Vagina (tissue), 2 donors: ENCODE results near the gene RPN2. TPM values are rescaled to one million over a fixed set of nuclear protein-coding genes. Genes with fewer than 3 reads are reported as not detected.
A peak's percentile ranks its signal among the peaks of the same experiment; 100 is the strongest.

Experiments used
- DNase-seq, 2 donors: peaks; one replicate each; pipeline ENCODE4 v3.0.0-alpha.2; 2017; ENCODE audit errors: extremely low spot score in 2 of 2
- H3K27ac ChIP-seq: fragments of 200-600 bp; sonication (generic); one replicate; pipeline ENCODE4 v1.5.1; 2019
- H3K27me3 ChIP-seq: fragments of 200-600 bp; sonication (generic); one replicate; pipeline ENCODE4 v1.5.1; 2019
- H3K36me3 ChIP-seq, 2 donors: fragments of 200-600 bp; sonication (generic); one replicate each; pipeline ENCODE4 v1.5.1; 2017 to 2019
- H3K4me1 ChIP-seq: fragments of 200-600 bp; sonication (generic); one replicate; pipeline ENCODE4 v1.5.1; 2019
- H3K4me3 ChIP-seq, 2 donors: fragments of 200-600 bp; sonication (generic); 1 replicate in 1 of 2; 2 replicates in 1 of 2; pipeline ENCODE4 v1.5.1; 2016 to 2019
- H3K9me3 ChIP-seq: fragments of 200-600 bp; sonication (generic); one replicate; pipeline ENCODE4 v1.5.1; 2019
- POLR2A ChIP-seq, 2 donors: fragments of 450-650 bp; IDR thresholded peaks; one replicate each; pipeline ENCODE4 v1.6.1; 2017; ENCODE audit warnings: antibody characterized with exemption in 2 of 2, mild to moderate bottlenecking in 2 of 2, moderate library complexity in 2 of 2
- POLR2AphosphoS5 ChIP-seq, 2 donors: sonication (generic); formaldehyde crosslinking; IDR thresholded peaks; one replicate each; pipeline ENCODE4 v1.9.0; 2017; ENCODE audit warnings: antibody characterized with exemption in 2 of 2, mild to moderate bottlenecking in 2 of 2, low read depth in 1 of 2; ENCODE audit not compliant: insufficient read depth in 1 of 2
- intact Hi-C: fragments of 100-400 bp; cut with DNase I; formaldehyde crosslinking; loops from one replicate; pipeline ENCODE4 v1.15.1; 2023
- total RNA-seq: library from RNA; depleted of rRNA; stranded (reverse); fragments of >200 nt; gene quantifications from one replicate; pipeline ENCODE4 v1.2.3, GENCODE V29; 2016
- TF ChIP-seq, protein P1 (sequence below), 3 experiments: fragments of 450-650 bp in 2 of 3; fragments of 200-600 bp in 1 of 3; sonication (generic) in 1 of 3; IDR thresholded peaks; one replicate each; pipeline ENCODE4 v1.5.1; 2017 to 2019; ENCODE audit warnings: antibody characterized with exemption in 3 of 3, mild to moderate bottlenecking in 2 of 3, moderate library complexity in 2 of 3

RPN2 gene
- total RNA-seq, 1 donor from 2014 or later: 103 TPM

- intact Hi-C loops: no loop called here
- Histone ChIP-seq H3K27me3 (no peaks in the 10 kb centered on the region), H3K9me3 (no peaks in the 10 kb centered on the region), H3K4me1 (peaks cover 45% of the 10 kb centered on the region), H3K36me3 (no peaks in the 10 kb centered on the region), H3K4me3 (peak overlapping the region; percentile 86 to 98), H3K27ac (peak overlapping the region; percentile 96)
- TF ChIP-seq, protein P1, sequence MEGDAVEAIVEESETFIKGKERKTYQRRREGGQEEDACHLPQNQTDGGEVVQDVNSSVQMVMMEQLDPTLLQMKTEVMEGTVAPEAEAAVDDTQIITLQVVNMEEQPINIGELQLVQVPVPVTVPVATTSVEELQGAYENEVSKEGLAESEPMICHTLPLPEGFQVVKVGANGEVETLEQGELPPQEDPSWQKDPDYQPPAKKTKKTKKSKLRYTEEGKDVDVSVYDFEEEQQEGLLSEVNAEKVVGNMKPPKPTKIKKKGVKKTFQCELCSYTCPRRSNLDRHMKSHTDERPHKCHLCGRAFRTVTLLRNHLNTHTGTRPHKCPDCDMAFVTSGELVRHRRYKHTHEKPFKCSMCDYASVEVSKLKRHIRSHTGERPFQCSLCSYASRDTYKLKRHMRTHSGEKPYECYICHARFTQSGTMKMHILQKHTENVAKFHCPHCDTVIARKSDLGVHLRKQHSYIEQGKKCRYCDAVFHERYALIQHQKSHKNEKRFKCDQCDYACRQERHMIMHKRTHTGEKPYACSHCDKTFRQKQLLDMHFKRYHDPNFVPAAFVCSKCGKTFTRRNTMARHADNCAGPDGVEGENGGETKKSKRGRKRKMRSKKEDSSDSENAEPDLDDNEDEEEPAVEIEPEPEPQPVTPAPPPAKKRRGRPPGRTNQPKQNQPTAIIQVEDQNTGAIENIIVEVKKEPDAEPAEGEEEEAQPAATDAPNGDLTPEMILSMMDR (IDR thresholded peaks at IDR 0.05): no peak
- TF ChIP-seq POLR2AphosphoS5 (IDR thresholded peaks at IDR 0.05; ENCODE audit: insufficient read depth in 1 of 2, low read depth in 1 of 2) (no peak), POLR2A (IDR thresholded peaks at IDR 0.05) (no peak)
- DNase-seq: no peak
Measured at GRCh38 chr20:37290158-37290810, 111.2 kb downstream of the RPN2 start.

Other genes with a start within 250 kb of the RPN2 start
- gene SAMHD1, start 227.6 kb upstream of the RPN2 start, total RNA-seq: 142 TPM
- gene RBL1, start 83.3 kb upstream of the RPN2 start, total RNA-seq: 15.0 TPM
- gene MROH8, start 218 bp downstream of the RPN2 start, total RNA-seq: 1.5 TPM
- not detected for gene GHRH, start 82.5 kb downstream of the RPN2 start, total RNA-seq
- 54.3 TPM for gene MANBAL, start 110.3 kb downstream of the RPN2 start, total RNA-seq
- 48.6 TPM for gene SRC, start 166.8 kb downstream of the RPN2 start, total RNA-seq